ENCODE results near the gene GNB1L.

The GNB1L gene

GRCh38 chr22:19812910-19813309 is 41.8 kb downstream of the GNB1L start:
- DNase-seq (ENCODE audit: insufficient read length, low spot score) = no peak
- no peak for FAIRE-seq
- no peak for TF ChIP-seq CTCF (IDR thresholded peaks at IDR 0.05; ENCODE audit: insufficient read depth, missing control alignments)

- no peak for TF ChIP-seq CTCF (IDR thresholded peaks at IDR 0.05; ENCODE audit: insufficient read depth, missing control alignments)
- FAIRE-seq = no peak
- no peak for DNase-seq (ENCODE audit: insufficient read length, low spot score)
These were observed 42.6 kb downstream of the GNB1L start for GRCh38 chr22:19811811-19812771.

- FAIRE-seq = no peak
- TF ChIP-seq CTCF (IDR thresholded peaks at IDR 0.05; ENCODE audit: insufficient read depth, missing control alignments) = no peak
- no peak for DNase-seq (ENCODE audit: insufficient read length, low spot score)
These were observed 43.5 kb downstream of the GNB1L start for GRCh38 chr22:19811211-19811621.

- FAIRE-seq (no peak), DNase-seq (ENCODE audit: insufficient read length, low spot score) (no peak)
- no peak for TF ChIP-seq CTCF (IDR thresholded peaks at IDR 0.05; ENCODE audit: insufficient read depth, missing control alignments)
These were observed 44.1 kb downstream of the GNB1L start for GRCh38 chr22:19810381-19811201.

GRCh38 chr22:19809741-19810140 is 44.9 kb downstream of the GNB1L start:
- DNase-seq (ENCODE audit: insufficient read length, low spot score) = no peak
- FAIRE-seq = no peak
- TF ChIP-seq CTCF (IDR thresholded peaks at IDR 0.05; ENCODE audit: insufficient read depth, missing control alignments) = no peak

GRCh38 chr22:19808873-19809478 is 45.7 kb downstream of the GNB1L start:
- no peak for DNase-seq (ENCODE audit: insufficient read length, low spot score)
- FAIRE-seq = no peak
- TF ChIP-seq CTCF (IDR thresholded peaks at IDR 0.05; ENCODE audit: insufficient read depth, missing control alignments) = no peak

All from D721Med (cell line).